HG02840 (cell line): ENCODE results near the gene NAV2.

ENCODE experiments used
- ATAC-seq: cut with Tn5 transposase; IDR thresholded peaks from one replicate; pipeline ENCODE4 v1.9.1; 2021; ENCODE audit warnings: mild to moderate bottlenecking, moderate library complexity, moderate number of reproducible peaks; ENCODE audit not compliant: unreplicated experiment, low FRiP score

NAV2 gene

DNA sequence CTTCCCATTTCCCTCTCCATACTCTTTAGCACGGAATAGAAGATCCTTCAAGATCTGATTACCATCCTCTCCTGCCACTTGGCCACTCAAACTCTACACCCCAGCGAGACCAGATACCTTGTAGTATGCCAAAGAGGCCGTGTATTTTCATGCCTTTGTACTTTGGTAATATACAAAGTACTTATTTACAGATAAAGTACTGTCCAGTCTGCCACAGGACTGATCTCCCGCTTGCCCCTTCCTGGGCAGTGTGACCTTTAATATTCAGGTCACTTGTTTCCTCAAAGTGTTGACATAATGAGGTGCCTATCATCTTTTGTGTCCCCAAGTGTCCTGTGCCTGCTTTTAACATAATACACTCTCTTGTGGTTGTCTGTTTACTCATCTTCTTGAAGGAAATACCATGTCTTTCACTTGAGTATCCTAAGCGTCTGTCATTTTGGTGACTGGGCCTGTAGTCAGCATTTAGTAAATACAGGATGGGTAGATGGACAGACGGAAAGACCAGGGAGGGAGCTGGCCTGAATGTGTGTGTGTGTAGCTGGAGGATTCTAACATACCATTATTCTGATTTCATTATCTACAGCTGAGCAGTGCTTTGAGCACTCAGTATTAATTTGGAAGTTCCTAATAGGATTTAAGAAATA, 137.4 kb downstream of the NAV2 start:
- ATAC-seq, result no peak

DNA sequence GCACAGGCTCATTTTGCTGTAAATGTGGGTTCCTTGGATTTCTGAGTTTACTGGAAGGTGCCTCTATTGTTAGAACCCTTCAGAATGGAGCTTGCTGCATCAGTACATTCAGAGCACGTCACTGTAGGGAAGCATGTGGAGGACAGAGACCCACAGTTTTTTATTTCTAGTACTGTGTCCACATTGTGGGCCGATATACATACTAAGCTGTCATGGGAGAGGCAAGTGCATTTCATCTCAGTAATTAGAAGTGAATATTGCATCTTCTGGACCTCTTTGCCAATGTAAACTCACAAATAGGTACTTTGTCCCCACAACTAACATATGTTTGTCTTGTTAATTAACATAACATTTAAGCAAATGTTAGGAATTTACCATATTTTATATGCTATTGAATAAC, 139.7 kb downstream of the NAV2 start:
- ATAC-seq, result no peak

DNA sequence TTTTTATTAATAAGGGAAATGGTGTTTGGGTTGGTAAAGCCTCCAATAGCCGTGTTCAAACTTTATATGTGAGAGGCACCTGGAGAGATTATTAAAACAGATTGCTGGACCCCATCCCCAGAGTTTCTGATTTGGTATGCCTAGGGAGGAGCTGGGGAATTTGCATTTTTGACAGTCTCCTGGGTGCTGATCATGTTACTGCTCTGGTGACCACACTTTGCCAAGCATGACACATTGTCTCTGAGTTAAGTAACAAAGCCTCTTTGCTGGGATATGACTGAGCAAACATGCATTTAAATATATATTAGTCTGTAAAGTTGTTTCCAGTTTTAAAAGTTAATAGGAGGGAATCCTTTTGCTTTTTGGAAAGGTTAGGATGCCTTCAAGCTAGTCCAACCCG, 140.4 kb downstream of the NAV2 start:
- ATAC-seq, result no peak

DNA sequence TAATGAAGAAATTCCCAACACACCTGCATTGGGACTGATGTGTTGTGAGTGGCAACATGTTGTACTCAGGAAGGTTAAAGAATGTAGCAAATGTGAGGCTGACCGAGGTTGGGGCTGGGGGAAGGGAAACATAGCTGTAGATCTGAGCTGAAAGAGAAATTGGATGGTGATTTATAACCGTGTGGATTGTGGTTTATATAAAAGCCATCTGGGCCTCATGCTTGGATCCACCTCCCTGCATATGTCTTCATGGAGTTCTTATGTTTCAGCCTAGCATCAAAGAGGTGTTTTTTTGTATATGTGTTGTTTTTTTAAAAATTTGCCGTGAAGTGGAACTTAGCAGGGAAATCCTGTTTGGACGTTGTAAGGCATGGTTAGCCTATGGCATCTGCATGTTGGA, 141.3 kb downstream of the NAV2 start:
- ATAC-seq, result no peak

DNA sequence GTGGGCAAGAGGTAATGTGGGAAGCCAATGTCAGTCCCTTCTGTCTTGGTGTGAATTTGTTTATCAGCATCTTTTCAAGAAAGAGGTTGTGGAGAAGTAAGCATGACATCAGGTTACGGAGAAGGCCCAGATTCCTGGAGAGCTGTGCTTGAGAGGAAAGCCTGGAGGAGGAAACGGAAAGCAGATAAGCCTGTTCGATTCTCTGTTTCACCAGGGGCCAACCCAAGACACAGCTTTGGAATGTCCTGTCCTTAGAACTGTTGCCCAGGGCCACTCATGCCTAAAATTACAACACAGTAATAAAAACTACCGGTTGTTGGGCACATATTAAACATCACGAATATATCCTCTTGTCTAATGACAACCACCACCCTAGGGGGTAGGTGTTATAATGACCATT, 148.5 kb downstream of the NAV2 start:
- no peak for ATAC-seq

DNA sequence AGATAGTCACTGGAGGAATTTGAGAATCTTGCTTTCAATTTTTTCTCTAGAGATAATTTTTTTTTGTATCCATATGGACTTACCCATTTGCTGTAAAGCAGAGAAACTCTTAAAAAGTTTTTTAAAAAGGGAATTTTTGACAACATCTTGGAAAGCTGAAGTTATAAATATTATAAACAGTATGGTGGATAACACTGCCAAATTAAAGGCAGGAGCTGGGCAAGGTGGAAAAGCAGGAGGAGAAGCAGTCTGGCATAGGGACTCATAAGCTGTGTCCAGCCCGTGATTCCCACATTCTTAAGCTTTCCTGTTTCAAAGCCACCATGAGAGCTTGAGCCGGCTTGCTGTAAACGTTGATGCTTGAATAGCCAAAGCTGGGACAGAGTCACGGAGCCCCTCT, 149.5 kb downstream of the NAV2 start:
- ATAC-seq, result no peak

DNA sequence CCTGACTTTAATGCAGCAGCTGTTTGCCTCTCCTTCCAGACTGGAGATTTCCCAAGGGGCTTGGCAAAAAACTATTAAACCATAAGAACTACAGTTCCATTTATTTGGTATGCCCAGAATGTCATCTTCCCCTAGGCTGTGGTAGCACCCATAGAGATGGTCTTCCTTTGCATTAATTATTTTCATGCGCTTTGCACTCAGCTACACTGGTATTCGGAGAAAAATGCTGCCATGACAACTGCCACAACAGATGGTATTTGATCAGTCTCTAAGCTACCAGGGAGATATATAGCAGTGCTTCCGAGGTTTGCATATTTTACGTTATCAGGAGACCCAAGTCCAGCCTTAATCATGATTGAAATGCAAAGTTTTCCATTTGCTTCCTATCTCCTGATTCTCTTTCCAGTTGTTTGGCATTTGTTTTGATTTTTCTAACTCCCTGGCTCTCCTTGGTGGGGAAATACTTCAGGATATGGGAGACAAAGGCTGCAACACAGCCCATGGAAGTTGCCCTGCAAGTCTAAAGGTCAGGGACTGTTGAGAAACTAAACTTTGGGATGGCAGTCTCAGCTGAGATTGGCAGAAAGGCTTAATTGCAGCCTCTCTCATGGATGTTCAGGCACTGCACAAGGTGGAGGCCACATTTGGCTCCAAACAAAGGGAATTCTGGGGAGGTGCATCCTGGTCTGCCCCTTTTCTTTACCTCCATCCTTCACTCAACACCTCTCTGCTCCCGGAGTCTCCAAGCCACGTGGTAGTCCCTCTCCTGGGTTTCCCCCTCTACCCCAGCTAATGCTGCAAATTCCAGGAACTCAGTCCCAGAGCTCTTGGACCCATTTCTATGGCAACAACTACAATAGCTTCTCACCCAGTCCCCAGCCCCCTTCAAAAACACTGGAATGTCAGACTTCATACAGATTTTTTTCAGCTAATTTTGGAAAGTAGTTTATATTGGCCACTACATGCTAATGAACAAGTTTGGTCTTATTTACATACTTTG, 151.8 kb downstream of the NAV2 start:
- ATAC-seq, result no peak

DNA sequence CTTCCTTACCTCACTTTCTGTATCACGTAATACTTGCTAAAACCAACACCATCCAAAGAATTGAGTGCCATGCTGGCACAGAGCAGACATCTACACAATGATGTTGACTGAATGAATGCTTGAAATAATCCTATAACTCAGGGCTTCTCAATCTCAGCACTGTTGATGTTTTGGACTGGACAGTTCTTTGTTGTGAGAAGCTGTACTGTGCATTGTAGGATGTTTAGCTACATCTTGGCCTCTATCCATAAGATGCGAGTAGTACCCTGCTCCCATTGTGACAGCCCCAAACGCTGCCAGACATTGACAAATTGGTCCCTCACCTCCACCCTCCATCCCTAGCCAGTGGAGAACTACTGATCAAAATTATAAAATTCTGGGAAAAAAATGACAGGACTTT, 153.4 kb downstream of the NAV2 start:
- ATAC-seq, result no peak

DNA sequence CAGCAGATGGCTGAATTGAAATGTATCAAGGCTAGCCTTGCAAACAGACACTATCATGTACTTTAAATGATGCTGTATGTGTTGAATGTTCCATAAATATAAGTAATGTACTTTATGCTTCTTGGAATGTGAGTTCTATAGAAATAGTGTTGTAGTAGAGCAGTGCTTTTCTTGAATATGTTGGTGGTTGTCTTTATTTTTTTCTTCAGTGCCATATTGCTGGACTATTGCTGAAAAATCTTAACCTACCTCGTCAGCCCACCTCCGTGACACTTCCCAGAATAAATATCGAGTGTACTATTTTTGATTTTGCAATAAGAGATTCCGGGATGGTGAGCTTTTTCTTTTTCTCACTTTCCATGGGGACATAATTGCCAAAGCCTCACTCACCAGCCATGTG, 153.9 kb downstream of the NAV2 start:
- no peak for ATAC-seq

DNA sequence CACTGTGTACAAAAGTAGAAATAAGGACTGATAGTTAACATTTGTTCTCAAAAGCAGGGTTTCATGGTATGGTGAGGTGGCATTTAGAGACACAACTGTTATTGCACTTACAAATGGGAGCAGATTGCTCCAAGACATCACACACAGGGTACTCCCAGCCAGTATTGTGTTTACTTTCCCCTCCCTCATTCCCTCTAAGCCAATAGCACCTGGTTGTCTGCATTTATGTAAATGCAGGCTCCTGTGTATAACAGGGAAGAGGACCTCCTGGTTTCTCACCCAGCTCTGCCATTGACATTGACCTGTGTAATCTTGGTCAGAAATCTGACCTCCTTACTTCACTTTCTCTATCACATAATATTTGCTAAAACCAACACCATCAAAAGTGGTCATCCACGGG, 154.4 kb downstream of the NAV2 start:
- ATAC-seq, result no peak

DNA sequence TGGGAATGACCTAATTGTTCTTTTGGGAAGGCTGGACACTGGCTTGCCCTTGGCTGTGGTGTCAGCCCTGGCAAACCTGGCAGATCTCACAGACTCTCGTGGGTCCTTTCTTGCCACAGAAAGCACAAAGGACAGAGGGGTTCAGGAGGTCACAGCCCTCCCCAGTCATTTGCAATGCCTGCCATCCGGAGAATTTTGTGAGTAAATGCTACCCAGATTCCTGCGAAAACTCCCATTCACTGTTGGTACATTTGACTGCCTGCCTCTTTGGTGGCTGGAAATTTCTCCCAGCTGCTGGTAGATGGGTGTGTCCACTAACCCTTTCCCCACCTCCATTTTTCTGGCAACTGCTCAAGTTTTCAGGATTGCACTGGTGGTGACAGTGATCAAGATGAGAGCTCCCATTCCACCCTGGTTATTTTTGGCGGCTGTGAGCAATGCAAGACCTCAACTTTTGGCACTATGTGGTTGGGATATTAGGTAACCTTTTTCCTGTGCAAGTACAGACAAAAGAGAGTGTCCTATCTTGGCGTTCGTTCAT, 155.7 kb downstream of the NAV2 start:
- ATAC-seq, result no peak

DNA sequence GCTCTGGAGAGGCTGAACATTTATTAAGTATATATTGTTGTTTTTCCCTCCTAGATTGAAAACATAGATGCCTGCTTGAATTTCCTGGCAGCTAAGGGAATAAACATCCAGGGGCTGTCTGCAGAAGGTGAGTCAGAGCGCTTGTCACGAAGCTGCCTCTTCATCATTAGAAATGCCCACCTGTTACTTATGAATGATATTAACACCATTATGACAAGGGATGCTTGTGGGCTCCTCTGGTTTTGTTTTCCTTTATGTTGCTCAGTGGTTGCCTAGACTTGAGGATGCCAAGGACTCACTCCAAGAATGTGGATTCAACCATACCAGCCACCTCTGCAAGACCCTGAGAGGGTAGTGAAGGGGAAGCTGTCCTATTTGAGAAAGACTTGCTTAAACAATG, 156.2 kb downstream of the NAV2 start:
- ATAC-seq, result no peak

DNA sequence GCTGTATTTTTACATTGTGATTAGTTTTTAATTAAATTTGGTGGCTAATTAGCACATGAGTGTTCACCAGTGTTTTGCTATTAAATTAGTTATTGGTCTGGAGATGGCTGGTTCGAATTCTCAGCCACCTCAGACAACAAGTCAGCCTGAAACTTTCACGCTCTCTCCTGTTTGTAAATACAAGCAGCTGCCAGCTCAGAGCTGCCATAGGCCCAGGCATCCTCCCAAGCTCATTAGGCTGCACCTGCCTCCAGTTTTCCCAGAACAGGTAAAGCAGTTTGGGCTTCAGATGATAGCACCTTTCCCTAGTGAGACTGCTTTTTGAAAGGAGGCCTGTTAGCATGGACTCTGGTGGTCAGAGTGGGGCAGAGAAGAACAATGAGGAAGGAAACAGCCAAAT, 156.8 kb downstream of the NAV2 start:
- no peak for ATAC-seq

DNA sequence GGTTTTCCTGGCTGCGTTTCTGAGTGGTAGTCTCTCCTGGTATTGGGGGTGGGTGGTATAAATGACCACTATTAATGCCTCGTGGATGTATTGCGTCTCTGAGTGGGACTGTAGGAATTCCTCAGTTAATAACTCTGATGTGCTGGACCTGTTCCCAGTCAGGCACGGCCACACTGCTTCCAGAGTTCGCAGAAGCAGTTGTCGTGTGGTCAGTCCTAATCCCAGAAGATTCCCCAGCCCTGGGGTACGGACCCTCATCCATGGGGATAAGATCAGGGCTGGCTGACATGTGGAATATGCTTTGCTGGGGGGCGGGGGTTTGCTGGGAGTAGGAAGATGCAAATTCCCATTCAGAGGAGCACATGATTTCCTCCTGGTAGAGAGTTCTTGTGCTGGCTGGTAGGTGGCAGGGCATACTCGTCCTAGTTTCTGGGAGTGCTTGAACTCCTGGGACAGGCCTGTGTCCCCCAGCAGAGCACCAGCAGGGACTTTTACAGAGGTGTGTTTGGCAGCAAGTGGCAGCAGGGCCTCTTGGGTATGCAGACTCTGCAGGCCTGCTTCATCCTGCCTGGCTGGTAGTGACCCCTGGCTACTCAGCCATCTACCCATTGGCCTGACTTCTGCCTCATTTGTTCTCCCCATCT, 157.4 kb downstream of the NAV2 start:
- no peak for ATAC-seq

DNA sequence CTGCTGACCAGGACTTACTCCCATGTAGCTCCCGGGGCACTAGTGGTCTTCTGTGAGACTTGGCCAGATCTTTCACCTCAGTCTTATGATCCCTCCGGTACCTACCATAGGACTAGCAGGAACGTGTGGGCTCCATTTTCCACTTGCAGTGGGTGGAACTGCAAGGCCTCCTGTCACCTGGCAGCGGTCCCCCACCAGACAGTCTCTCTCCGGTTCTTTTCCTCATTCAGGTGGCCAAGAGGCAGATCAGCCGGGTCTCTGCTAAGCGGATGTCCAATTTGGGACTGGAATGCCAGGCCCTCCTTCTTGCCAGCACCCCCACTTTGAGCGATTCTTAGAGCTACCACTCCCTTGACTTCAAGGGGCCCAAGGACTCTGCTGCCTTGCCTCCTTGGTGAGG, 158.9 kb downstream of the NAV2 start:
- no peak for ATAC-seq

DNA sequence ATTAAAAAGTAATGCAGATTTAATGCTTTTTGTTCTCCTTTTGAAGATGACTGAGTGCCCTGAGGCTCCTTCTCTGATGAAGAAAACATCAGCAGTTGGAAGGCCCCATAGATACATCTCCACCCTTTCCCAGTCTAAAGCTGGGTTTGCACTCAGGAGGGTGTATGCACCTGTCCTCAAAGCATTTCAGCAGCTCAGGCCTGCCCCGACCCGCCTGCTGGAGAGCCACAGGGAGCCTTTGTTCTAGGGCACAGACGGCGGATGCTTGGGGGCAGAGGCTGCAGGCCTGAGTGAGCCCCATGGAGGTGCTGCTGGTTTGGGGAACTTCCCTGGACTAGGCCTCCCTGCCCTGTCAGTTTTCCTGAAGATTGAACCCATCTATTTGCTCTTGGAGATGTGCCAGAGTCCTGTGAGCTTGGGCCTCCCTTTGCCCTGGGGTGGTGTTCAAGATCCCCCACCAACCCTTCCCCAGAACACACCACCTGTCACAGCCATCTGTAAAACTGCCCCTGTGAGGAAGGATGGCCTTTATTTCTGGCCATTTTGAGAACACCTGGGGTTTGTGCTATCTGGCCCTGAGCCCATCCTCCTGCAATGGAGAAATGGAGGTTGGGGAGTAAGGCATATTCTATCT, 160.0 kb downstream of the NAV2 start:
- ATAC-seq, result no peak

DNA sequence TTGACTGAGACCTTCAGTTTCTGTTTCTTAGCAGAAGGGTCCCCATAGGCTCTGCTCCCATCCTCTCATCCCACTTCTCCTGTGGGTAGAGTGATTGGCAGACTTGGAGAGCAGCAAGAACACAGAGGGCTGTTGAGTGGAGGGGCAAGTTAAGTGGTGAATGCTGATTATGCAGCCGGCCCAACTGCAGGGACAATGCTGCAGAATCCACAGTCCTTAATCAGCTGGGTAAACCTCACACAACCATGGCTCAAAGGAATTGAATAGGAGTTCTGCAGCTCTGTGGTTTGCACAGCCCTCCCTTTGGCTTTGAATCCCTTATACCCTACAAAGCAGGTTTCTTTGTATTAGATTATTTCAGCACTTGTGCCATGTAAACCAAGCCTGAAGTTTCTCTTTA, 161.1 kb downstream of the NAV2 start:
- no peak for ATAC-seq

DNA sequence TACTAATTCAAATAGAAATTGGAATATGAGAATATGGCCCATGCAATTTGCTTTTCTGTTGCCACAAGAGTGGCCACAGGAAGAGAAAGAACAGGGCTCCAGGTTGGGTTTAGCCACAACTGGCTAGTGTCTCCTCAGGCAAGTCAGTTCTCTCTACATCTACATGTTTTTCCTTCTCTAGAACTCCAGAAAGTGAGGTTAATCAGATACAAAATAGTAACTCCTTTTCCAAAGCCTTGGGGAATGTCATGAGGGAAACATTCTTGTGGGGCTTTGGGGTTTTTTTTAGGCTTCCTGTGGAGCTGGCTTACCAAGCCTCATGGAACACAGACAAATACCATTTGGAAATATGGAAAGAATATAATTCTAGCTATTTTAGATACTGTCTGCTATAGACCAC, 161.6 kb downstream of the NAV2 start:
- ATAC-seq, result no peak

DNA sequence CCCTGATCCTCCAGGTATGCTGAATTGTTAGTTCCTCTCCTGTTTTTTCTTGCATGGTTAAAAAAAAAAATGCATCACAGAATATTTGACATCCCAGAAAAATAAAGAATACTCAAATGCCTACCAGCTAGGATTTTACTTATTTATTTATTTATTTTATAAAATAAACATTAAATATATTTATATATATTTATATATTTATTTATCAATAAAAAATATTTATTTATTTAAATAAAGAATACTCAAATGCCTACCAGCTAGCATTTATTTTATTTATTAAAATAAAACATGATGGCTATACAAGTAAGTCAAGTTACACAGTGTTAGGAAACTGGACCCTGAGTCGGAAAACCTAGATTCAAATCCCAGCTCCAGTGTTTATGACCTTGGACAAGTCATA, 164.1 kb downstream of the NAV2 start:
- ATAC-seq, result no peak

DNA sequence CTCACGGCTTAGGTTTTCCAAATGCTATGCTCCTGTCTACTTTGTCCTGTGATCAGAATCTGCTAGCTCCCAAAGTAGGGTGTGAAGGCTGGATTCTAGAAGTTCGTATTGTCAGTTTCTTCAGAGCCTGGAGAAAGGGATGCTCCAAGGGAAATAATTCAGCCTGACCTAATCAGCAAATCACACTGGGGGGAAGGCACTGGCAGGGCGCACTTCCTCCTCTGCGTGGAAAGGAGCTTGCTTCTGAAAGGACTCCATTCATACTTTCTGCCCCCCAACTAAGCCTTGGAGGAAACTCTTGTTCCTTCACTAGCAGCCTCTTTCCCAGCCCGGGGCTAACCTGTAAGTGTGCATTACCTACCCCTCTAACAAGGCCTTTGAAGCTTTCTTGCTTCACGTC, 165.9 kb downstream of the NAV2 start:
- no peak for ATAC-seq
